ENCODE results near the gene MCFD2. TPM values are rescaled to one million over a fixed set of nuclear protein-coding genes. Genes with fewer than 3 reads are reported as not detected.

The MCFD2 gene
- polyA plus RNA-seq, 1 donor (not counting 4 experiments of a cell fraction or from before 2014, with no cell fraction given), result 132 TPM

DNA sequence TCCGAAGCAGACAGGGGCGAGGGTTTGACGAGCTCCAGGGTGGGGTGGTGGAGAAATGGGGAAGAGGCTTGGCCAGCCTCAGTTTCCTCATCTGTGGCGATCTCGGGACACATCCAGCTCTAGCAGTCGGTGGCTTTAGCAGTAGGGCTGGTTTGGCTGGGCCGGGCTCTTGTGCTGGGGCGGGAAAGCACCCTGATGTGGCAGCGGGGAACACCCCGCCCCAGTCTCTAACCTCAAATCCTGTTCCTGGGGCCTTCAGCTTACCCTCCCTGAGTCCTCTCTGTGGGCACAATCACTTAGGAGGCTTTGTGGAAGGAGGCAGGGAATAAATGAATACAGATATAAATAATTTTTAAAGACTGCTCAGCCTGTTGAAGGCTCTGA, 26.5 kb upstream of the MCFD2 start:
- H3K36me3 ChIP-seq (ENCODE audit: control insufficient read depth in 2 of 2, extremely low read depth in 1 of 2, insufficient read depth in 2 of 2, low read length in 2 of 2), result peaks cover 0 to 4% of the 10 kb centered on the region in 2 experiments
- no peaks in the 10 kb centered on the region for H4K20me1 ChIP-seq (ENCODE audit: control insufficient read depth, extremely low read depth, insufficient read depth, low read length)
- H2AFZ ChIP-seq (ENCODE audit: control insufficient read depth, low read length), result peak overlapping the region; percentile 91
- dilution Hi-C loops (cut with MboI; ENCODE audit: extremely low pct_ligation_motif_present, low sequenced_read_pairs), result no loop called here
- peaks cover 41% of the 10 kb centered on the region for H3K79me2 ChIP-seq (ENCODE audit: control insufficient read depth, insufficient read depth, low read length)
- H3K27me3 ChIP-seq (ENCODE audit: control insufficient read depth, extremely low read depth, insufficient read depth, low read length), result no peaks in the 10 kb centered on the region
- peak overlapping the region; percentile 77 to 98 (median 83) for H3K4me3 ChIP-seq (ENCODE audit: control insufficient read depth in 2 of 3, extremely low read depth in 1 of 3, insufficient read depth in 2 of 3, low read depth in 1 of 3, low read length in 3 of 3)
- TF ChIP-seq EZH2 (IDR thresholded peaks at IDR 0.05; ENCODE audit: low read length), result no peak
- TF ChIP-seq CTCF (optimal IDR thresholded peaks at IDR 0.05 in 1 of 3, IDR thresholded peaks at IDR 0.05 in 1 of 3, conservative IDR thresholded peaks at IDR 0.05 in 1 of 3; ENCODE audit: extremely low read depth in 1 of 3, insufficient read depth in 2 of 3, low read length in 3 of 3), result no peak
- peak overlapping the region; percentile 84 for H3K9ac ChIP-seq (ENCODE audit: control insufficient read depth, extremely low read depth, insufficient read depth, low read length)
- FAIRE-seq, result no peak
- no peaks in the 10 kb centered on the region for H3K9me1 ChIP-seq (ENCODE audit: control insufficient read depth, extremely low read depth, insufficient read depth, low read length)
- peak overlapping the region; percentile 97 for H3K4me2 ChIP-seq (ENCODE audit: control insufficient read depth, extremely low read depth, insufficient read depth, low read depth, low read length)
- peaks cover 19% of the 10 kb centered on the region for H3K4me1 ChIP-seq (ENCODE audit: control insufficient read depth, extremely low read depth, insufficient read depth, low read length)
- DNase-seq (ENCODE audit: low read depth, low spot score), result no peak
- H3K27ac ChIP-seq (ENCODE audit: control insufficient read depth, insufficient read depth, low read length), result peak overlapping the region; percentile 90
- H3K9me3 ChIP-seq (ENCODE audit: control insufficient read depth, low read depth, low read length), result no peaks in the 10 kb centered on the region

DNA sequence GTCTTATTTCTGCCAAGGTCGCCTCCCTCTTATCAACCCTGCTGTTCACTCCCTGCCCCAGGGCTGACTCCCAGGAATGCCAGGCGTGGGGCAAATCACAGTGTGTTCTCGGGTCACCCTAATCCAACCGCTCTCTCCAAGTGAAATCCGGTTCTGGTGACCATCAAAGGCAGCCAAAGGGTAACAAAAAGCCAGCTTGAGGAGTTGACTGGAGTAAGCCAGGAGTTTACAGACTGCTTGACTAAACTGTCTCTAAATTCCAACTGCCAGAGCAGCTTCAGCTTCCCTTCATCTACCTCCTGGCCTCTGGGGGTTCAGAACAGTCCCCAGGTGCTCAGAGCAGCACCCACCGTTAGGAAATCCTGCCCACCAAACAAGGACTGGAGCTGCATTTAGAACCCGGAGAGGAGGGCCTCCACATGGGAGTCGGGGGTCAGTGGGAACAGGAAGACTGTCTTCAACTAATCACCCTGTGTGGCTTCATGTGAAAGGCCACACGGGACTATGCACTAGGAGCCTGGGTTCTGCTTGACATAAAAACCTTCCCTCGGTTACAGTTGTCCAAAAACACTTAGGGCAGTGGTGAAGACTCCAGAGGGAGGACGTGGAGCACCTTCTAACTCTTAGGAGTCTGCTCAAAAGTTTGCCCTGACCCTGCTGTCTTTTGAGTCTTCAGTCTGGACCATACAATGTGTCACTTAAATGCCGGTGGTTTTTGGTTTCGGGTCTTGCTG, 24.2 kb upstream of the MCFD2 start:
- dilution Hi-C loops (cut with MboI; ENCODE audit: extremely low pct_ligation_motif_present, low sequenced_read_pairs), result no loop called here
- Histone ChIP-seq H3K4me1 (ENCODE audit: control insufficient read depth, extremely low read depth, insufficient read depth, low read length) (peaks cover 19% of the 10 kb centered on the region), H3K4me3 (ENCODE audit: control insufficient read depth in 2 of 3, extremely low read depth in 1 of 3, insufficient read depth in 2 of 3, low read depth in 1 of 3, low read length in 3 of 3) (peak overlapping the region in 1 of 3 experiments; percentile 64), H4K20me1 (ENCODE audit: control insufficient read depth, extremely low read depth, insufficient read depth, low read length) (no peaks in the 10 kb centered on the region), H3K9ac (ENCODE audit: control insufficient read depth, extremely low read depth, insufficient read depth, low read length) (peak overlapping the region; percentile 84), H3K4me2 (ENCODE audit: control insufficient read depth, extremely low read depth, insufficient read depth, low read depth, low read length) (peak overlapping the region; percentile 87), H2AFZ (ENCODE audit: control insufficient read depth, low read length) (peak overlapping the region; percentile 32), H3K9me1 (ENCODE audit: control insufficient read depth, extremely low read depth, insufficient read depth, low read length) (no peaks in the 10 kb centered on the region), H3K27me3 (ENCODE audit: control insufficient read depth, extremely low read depth, insufficient read depth, low read length) (no peaks in the 10 kb centered on the region), H3K36me3 (ENCODE audit: control insufficient read depth in 2 of 2, extremely low read depth in 1 of 2, insufficient read depth in 2 of 2, low read length in 2 of 2) (no peaks in the 10 kb centered on the region), H3K27ac (ENCODE audit: control insufficient read depth, insufficient read depth, low read length) (peak overlapping the region; percentile 78), H3K9me3 (ENCODE audit: control insufficient read depth, low read depth, low read length) (no peaks in the 10 kb centered on the region), H3K79me2 (ENCODE audit: control insufficient read depth, insufficient read depth, low read length) (peaks cover 25% of the 10 kb centered on the region)
- TF ChIP-seq EZH2 (IDR thresholded peaks at IDR 0.05; ENCODE audit: low read length) (no peak), CTCF (optimal IDR thresholded peaks at IDR 0.05 in 1 of 3, IDR thresholded peaks at IDR 0.05 in 1 of 3, conservative IDR thresholded peaks at IDR 0.05 in 1 of 3; ENCODE audit: extremely low read depth in 1 of 3, insufficient read depth in 2 of 3, low read length in 3 of 3) (no peak)
- no peak for FAIRE-seq
- no peak for DNase-seq (ENCODE audit: low read depth, low spot score)
